ENCODE results near the gene NSUN7. TPM values are rescaled to one million over a fixed set of nuclear protein-coding genes. Genes with fewer than 3 reads are reported as not detected.

NSUN7 gene
- total RNA-seq, 2 donors from 2014 or later: 12.6 to 14.3 TPM

DNA sequence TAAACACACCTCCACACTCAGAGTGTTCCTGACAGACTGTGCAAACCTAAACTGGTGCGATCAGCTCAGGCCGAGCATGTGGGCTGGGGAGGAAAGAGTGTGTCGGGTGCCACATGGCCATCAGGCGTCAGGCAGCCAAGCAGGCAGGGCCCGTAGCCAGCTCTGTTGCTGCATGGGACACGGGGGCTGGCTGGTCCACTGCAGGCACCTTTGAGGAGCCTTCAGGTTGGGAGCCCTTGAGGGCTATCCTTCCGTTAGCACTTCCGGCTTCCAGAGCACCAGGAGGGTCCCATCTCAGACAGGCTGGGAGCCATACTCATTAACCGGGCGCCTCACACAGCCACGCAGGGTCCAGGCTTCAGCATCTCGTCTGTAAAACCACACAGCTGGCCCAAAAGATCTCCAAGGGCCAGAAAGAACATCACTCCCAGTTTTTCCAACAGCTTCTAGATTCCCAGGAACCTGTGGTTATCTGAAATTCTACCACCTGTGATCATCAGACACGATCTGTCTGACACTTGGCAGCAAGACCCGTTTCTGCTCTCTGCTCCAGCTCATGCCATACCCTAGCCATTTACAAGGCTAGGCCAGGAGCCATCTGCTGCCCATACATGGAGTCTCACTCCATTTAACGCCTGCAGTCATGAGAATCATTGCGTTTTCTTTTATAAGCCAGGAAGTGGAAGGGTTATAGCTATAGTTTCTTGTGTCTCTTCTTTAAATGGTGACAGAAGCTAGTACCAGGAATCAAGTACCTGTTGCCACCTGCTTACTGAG, 87.5 kb downstream of the NSUN7 start:
- no peaks in the 10 kb centered on the region for H3K9me3 ChIP-seq
- DNase-seq (ENCODE audit: low spot score): peak; percentile 40
- 57% methylated on average over 16 of the region's 16 CpGs for WGBS
- no peak overlapping the region for H3K4me3 ChIP-seq
- TF ChIP-seq POLR2AphosphoS5 (IDR thresholded peaks at IDR 0.05): peak; percentile 37
- TF ChIP-seq, protein P1, sequence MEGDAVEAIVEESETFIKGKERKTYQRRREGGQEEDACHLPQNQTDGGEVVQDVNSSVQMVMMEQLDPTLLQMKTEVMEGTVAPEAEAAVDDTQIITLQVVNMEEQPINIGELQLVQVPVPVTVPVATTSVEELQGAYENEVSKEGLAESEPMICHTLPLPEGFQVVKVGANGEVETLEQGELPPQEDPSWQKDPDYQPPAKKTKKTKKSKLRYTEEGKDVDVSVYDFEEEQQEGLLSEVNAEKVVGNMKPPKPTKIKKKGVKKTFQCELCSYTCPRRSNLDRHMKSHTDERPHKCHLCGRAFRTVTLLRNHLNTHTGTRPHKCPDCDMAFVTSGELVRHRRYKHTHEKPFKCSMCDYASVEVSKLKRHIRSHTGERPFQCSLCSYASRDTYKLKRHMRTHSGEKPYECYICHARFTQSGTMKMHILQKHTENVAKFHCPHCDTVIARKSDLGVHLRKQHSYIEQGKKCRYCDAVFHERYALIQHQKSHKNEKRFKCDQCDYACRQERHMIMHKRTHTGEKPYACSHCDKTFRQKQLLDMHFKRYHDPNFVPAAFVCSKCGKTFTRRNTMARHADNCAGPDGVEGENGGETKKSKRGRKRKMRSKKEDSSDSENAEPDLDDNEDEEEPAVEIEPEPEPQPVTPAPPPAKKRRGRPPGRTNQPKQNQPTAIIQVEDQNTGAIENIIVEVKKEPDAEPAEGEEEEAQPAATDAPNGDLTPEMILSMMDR (IDR thresholded peaks at IDR 0.05): no peak
- no peak for TF ChIP-seq POLR2A (IDR thresholded peaks at IDR 0.05)
- no peaks in the 10 kb centered on the region for H3K4me1 ChIP-seq (replicated peaks)
- no peak overlapping the region for H3K27ac ChIP-seq
- no peaks in the 10 kb centered on the region for H3K27me3 ChIP-seq (replicated peaks; ENCODE audit: insufficient read depth)
- H3K36me3 ChIP-seq: no peaks in the 10 kb centered on the region
- intact Hi-C loops (cut with DNase I): no loop called here

DNA sequence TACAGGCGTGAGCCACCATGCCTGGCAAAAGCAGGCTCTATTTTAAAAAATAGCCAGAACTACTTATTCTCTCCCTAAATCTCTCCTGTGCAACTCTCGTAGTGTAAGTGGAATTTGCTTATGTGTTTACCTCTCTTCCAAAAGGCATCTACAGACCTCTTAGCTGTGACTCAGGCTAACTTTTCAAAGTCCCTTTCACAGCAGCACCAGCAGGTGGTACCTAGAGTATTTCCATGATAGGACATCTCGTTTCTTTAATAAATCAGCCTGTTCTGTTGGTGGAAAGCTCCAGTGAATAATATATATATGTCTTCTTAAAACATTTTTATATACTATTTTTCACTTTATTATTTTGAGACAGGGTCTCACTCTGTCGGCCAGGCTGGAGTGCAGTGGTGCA, 89.0 kb downstream of the NSUN7 start:
- Histone ChIP-seq H3K4me1 (replicated peaks) (no peaks in the 10 kb centered on the region), H3K36me3 (no peaks in the 10 kb centered on the region), H3K4me3 (no peak overlapping the region), H3K27me3 (replicated peaks; ENCODE audit: insufficient read depth) (no peaks in the 10 kb centered on the region), H3K27ac (no peak overlapping the region), H3K9me3 (no peaks in the 10 kb centered on the region)
- no peak for DNase-seq (ENCODE audit: low spot score)
- intact Hi-C loops (cut with DNase I): no loop called here
- TF ChIP-seq POLR2A (IDR thresholded peaks at IDR 0.05) (no peak), POLR2AphosphoS5 (IDR thresholded peaks at IDR 0.05) (no peak)
- TF ChIP-seq, protein P1 (IDR thresholded peaks at IDR 0.05): no peak
- WGBS: 90% methylated on average over 4 of the region's 4 CpGs

DNA sequence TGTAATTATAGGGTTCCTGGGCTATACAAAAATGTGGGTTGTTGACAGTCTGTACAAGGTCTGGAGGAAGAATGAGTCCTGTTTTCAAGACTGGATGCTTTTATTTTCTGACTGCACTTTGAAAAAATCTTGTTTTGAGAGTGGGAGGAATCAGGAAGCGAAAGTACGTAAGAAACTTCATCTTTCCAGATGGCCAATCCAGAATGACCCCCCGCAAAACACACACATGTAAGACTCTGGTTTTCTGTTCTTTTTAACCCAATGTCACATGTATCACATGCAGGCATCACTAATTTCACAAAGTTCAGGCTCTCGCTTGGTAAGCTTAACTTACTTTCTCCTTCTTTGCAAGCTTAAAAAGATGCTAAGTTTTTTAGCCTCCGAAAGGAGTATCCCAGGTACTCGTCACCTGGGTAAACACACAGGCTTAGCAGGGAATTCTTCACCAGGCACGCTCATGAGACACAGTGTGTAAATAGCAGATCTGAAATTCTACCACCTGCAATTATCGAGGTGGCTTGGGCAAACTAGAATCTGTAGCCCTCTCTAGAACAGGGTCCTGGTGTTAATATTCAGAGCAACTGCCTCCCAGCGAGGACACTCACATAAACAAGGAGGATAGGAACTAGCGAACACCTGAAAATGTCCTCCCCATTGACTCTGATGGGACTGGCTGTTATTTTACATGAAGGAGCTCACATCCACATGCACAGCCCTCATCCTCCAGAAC, 90.7 kb downstream of the NSUN7 start:
- H3K27ac ChIP-seq: no peak overlapping the region
- DNase-seq (ENCODE audit: low spot score): no peak
- no peaks in the 10 kb centered on the region for H3K4me1 ChIP-seq (replicated peaks)
- H3K9me3 ChIP-seq: no peaks in the 10 kb centered on the region
- no peaks in the 10 kb centered on the region for H3K36me3 ChIP-seq
- intact Hi-C loops (cut with DNase I): no loop called here
- WGBS: 90% methylated on average over 10 of the region's 10 CpGs
- TF ChIP-seq, protein P1 (IDR thresholded peaks at IDR 0.05): no peak
- TF ChIP-seq POLR2A (IDR thresholded peaks at IDR 0.05): no peak
- no peak for TF ChIP-seq POLR2AphosphoS5 (IDR thresholded peaks at IDR 0.05)
- H3K4me3 ChIP-seq: no peak overlapping the region
- H3K27me3 ChIP-seq (replicated peaks; ENCODE audit: insufficient read depth): no peaks in the 10 kb centered on the region

DNA sequence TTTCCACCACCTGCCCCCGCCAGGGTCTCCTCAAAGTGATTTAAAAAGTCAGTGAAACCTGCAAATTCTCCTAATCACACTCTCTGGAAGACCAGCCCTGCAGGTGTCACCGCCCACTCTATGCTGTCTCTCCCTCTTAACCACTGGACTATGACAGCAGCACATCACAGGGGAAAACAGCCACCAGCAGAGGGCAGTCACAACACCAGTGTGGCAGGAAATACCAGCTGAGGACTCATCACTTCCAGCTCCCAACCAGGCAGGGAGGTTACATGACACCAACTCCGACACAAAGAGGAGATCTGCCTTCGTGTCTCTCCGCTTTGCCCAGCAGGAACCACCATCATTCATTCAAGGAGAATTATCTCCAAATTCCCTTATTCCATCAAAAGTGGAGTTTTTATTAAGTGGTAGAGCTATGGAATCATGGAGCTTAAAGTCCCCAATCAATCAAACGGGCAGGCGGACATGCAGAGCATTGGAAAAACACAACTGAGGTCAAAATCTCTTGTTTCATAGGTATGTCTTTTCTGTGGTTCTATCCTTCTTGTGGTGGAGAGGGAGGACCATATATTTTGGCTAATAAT, 91.3 kb downstream of the NSUN7 start:
- H3K36me3 ChIP-seq: no peaks in the 10 kb centered on the region
- no peaks in the 10 kb centered on the region for H3K4me1 ChIP-seq (replicated peaks)
- intact Hi-C loops (cut with DNase I): no loop called here
- no peak overlapping the region for H3K27ac ChIP-seq
- DNase-seq (ENCODE audit: low spot score): peak; percentile 48
- peak; percentile 6 for TF ChIP-seq POLR2AphosphoS5 (IDR thresholded peaks at IDR 0.05)
- TF ChIP-seq, protein P1 (IDR thresholded peaks at IDR 0.05): peak in 3 of 4 experiments; percentile 37 to 52 (median 45)
- TF ChIP-seq POLR2A (IDR thresholded peaks at IDR 0.05): no peak
- H3K4me3 ChIP-seq: no peak overlapping the region
- H3K9me3 ChIP-seq: no peaks in the 10 kb centered on the region
- H3K27me3 ChIP-seq (replicated peaks; ENCODE audit: insufficient read depth): no peaks in the 10 kb centered on the region
- WGBS: 85% methylated on average over 7 of the region's 7 CpGs

All from prostate gland (tissue), 2 donors.